NCI-H2227 (cell line): ENCODE data around the gene RAB31.
"Not testable (repeated sequence)": the region's sequence is repeated elsewhere in the genome, so short reads cannot be mapped to it uniquely, and the experiment has no call there.

Experiments used
- DNase-seq: peaks from one replicate; lab custom pipeline; 2025; ENCODE audit not compliant: unreplicated experiment; lab: John Stamatoyannopoulos, UW

RAB31 gene, protein sequence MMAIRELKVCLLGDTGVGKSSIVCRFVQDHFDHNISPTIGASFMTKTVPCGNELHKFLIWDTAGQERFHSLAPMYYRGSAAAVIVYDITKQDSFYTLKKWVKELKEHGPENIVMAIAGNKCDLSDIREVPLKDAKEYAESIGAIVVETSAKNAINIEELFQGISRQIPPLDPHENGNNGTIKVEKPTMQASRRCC

GRCh38 chr18:9708057-9708433 lies at the start of gene RAB31:
Gene RAB31 (plus strand): TSS chr18:9708301. CDS start chr18:9708406, 105 bp downstream.
- DNase-seq = peak; percentile 88

- DNase-seq = no peak
Observed at GRCh38 chr18:9659499-9660375, 48.4 kb upstream of the RAB31 start.

DNA sequence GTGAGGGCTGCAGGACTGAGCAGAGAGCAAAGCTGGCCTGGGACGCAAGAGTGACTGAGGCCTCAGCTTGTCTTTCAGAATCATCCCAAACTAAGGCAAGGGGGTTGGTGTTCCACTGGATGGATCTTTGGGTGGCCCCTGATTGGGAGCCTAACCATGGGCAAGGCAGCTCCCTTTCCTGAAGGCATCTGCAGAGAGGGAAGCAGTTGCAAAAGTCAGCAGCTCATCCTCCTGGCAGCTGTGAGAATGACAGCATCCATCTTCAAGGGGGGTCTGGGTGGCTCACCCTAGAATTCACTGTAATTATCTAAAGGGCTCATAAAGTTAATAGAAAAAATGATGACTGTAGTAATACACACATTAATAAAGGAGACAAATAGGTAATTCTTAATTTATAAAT lies 46.5 kb upstream of the RAB31 start:
- DNase-seq = no peak

DNA sequence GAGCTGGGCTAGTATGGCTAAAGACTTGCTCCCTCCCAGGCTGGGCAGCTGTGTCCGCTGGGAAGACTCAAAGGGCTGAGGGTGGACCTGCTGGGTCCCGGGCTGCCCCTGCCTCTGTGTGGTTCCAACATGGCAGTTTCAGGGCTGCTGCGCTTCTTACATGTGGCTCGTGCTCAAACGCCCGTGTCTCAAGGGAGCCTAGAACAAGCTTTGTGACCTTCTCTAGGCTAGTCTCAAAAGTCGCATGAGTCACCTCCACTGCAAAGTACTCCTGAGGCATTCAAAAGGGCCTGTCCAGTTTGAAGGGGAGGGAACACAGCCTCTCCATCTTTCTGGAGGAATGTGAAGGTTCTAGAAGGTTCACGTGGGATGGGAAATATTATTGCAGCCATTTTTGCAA lies 44.7 kb upstream of the RAB31 start:
- no peak for DNase-seq

DNA sequence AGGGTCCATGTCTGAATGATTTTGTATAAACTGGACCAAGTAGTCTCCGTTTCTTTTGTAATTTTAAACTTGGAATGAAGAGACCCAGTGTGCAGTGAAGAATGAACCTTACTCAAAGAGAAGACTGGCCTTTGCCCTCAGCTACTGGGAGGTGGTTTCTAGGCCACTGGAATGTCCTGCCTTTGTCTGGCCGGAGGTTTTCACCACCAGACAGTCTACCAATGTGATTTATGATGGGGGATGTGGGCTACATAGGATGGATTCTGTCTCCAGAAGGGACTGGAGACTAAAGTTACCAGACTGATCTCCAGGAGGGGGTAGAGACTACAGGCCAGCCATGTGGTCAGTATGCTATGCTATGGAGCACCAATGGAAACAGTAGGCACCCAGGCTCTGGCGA lies 42.8 kb upstream of the RAB31 start:
- no peak for DNase-seq

GRCh38 chr18:9666548-9666947 lies 41.6 kb upstream of the RAB31 start:
- DNase-seq = no peak

- DNase-seq = no peak
Observed at GRCh38 chr18:9669016-9669415, 39.1 kb upstream of the RAB31 start.

GRCh38 chr18:9671214-9671613 lies 36.9 kb upstream of the RAB31 start:
- DNase-seq = no peak

DNA sequence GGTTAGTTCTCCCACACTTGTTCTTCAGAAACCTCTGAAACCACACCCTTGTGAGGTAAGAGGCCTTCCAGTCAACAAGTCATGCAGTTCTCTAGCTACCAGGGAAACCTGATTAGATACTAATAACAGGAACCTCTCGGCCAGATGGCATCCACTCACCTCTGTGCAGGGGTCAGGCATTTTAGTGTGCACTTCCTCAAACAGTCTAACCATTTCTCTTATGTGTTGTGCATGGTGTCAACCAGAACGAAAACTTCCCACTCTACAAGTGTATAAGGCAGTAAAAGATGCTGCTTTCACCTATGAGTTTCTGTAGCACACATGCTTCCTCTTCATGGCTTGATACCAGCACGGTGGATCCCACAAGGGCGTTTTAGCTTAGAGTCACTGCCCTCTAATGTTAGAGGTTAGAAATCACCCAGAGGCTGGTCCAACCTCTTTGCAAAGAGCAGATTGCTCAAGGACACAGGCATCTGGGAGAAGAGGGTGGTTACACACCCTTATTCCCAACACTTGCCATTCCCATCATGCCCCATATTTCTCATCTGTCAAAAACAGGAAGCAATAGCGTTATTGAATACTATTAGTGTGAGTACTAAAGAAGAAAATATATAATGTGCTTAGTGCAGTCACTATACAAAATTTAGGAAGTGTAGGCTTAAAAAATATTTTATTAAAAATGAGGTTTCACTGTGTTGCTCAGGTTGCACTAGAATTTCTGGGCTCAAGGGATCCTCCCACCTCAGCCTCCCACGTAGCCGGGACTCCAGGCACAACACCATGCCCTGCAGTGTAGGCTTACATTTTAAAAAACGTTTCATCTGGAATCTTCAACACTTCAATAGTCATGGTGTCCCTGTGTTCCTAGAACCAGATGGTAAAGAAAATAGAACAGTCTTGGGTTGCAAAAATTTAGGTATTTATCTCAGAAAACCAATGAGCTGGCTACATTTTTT lies 34.5 kb upstream of the RAB31 start:
- DNase-seq = peak; percentile 31

GRCh38 chr18:9678216-9678615 lies 29.9 kb upstream of the RAB31 start:
- DNase-seq = not testable (repeated sequence)

DNA sequence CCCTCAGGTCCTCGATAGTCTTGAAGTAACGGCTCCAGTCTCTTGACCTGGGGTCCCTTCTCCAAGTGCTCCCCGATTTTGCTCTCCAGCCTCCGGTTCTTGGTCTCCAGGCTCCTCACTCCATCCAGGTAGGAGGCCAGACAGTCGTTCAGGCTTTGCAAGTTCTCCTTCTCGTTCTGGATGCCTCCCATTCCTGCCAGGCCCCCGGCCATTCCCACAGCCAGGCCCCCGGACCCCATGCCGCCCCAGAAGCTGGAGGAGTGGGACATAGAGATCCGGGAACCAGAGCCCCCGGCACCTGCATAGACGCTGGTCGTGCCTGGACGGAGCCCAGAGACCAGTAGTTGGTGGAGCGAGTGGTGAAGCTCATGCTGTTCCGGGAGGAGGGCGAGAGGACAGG lies 29.0 kb upstream of the RAB31 start:
- no peak for DNase-seq

- no peak for DNase-seq
Observed at GRCh38 chr18:9681217-9681616, 26.9 kb upstream of the RAB31 start.

DNA sequence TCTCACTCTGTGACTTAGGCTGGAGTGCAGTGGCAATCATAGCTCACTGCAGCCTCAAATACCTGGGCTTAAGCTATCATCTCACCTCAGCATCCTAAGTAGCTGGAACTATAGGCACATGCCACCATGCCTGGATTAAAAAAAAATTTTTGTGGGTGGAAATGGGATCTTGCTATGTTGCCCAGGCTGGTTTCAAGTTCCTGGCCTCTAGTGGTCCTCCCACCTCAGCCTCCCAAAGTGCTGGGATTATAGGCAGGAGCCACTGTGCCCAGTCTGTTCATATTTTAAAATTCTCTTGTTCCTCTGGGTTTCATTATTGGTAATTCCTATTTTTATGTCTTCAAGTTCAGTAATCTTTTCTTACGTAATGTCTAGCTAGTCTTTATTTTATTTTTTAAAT lies 25.5 kb upstream of the RAB31 start:
- DNase-seq = no peak

DNA sequence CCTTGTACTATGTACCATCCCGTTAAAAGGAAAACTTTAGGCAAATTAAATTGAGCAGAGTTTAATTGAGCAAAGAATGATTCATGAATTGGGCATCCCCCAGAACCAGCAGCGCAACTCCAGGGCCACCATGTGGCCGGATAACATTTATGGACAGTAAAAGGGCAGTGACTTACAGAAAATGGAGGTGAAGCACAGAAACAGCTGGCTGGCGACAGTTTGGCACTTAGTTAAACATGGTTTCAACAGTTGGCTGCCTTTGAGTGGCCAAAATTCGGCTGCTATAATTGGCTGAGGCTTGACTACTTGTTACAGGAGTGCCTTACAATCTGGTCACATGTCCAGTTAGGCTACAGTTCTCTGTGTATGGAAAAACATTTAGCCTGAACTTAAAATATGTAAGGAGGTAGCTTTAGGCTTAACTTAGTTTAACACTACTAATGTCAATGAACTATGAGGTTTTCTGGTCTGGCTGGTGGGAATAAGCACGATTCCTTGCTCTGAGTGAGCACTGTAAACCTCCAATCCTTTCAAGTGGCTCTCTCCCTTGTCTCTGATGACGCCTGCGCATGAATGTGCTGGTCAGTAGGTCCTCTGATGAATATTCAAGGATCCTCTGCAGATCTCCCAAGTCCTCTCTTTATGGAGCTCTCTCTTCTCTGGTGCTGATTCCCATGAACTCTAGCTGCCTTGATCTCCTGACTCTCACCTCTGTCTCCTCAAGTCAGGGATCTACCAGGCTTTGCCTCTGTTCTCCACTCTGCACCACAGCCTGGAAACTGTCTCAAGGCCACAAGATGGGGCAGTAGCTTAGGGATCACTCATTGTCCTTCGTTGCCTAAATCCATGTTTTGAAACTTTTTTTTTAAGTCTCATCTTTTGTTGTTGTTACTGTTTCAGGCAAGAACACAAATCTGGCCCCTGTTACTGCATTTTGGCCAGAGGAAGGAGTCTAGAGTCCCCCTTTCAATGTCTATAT lies 24.4 kb upstream of the RAB31 start:
- no peak for DNase-seq

- no peak for DNase-seq
Observed at GRCh38 chr18:9684881-9685614, 23.1 kb upstream of the RAB31 start.

GRCh38 chr18:9685615-9685890 lies 22.5 kb upstream of the RAB31 start:
- DNase-seq = no peak

- DNase-seq = no peak
Observed at GRCh38 chr18:9688036-9688741, 19.9 kb upstream of the RAB31 start.

DNA sequence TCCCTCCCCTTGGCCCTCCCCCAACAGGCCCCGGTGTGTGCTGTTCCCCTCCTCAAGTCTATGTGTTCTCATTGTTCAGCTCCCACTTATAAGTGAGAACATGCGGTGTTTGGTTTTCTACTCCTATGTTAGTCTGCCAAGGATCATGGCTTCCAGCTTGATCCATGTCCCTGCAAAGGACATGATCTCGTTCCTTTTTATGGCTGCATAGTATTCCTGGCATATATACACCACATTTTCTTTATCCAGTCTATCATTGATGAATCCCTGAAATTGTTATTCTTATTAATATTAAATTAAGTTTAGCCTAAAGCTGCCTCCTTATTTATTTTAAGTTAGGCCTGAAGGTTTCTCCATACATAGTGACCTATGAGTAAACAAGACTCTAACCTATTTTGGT lies 18.8 kb upstream of the RAB31 start:
- DNase-seq = no peak
